GM18909 (cell line): Measurements from ENCODE around the gene SPTBN5.

ENCODE experiments used
- ATAC-seq: cut with Tn5 transposase; IDR thresholded peaks from one replicate; pipeline ENCODE4 v1.9.1; 2021; ENCODE audit warnings: mild to moderate bottlenecking; ENCODE audit not compliant: unreplicated experiment, poor library complexity

Gene SPTBN5

DNA sequence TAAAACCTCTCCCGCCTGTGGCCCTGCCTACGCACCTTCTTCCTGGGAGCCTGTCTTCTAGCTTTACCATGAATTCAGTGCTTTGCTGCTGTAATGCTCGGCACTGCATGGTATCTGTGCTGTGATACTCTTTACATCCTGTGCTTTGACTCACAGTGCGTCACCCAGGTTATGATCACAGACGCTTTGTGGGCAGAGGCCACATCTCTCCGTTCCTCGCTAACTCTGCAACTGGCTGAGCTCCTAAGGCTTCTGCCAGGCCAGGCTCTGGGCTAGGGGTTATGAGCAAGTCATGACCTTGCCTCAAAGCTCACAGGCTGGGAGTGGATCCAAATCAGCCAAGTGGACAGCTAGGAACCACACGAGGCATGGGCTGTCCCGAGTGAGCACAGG lies 23.2 kb downstream of the SPTBN5 start:
- no peak for ATAC-seq

DNA sequence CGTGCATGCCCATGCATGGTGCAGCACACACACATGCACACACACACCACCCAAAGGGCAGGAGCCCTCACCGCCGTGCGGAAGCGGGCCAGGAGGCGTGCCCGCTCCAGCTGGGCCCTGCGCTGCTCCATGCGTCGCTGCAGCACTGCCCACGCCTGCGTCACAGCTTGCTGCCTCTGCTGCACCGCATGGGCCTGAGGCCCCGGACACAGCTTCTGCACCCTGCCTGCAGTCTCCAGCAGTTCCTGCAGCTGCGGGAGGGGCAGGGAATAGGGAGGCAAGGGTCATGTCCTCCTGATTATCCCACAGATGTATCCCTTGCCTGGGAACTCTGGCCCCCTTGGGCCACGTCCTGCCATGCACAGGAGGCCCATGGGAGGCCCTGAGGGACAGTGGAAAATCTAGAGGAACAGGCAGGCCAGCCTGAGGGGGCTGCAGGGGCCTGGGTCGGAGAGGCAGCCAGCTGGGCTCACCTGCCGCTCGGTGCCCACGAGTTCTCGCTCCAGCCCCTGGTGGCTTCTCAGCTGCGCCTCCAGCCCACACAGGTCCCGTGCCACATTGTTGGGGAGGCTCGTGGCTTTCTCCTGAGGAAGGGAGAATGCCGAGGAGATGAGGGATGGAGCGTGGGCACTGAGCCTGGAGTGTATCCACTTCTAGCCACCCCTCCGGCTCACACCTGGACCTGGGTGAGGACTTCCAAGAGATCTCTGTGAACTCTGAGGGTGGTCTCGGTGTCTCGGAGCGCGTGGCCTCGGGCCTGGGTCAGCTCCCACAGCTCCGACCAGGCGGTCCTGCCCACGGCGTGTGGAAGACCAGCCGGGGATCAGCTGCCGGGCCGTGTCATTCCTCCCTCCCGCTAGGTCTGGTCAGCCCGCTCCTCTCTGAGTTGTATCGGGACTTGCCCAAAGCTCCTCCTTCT lies 23.8 kb downstream of the SPTBN5 start:
- ATAC-seq = no peak

DNA sequence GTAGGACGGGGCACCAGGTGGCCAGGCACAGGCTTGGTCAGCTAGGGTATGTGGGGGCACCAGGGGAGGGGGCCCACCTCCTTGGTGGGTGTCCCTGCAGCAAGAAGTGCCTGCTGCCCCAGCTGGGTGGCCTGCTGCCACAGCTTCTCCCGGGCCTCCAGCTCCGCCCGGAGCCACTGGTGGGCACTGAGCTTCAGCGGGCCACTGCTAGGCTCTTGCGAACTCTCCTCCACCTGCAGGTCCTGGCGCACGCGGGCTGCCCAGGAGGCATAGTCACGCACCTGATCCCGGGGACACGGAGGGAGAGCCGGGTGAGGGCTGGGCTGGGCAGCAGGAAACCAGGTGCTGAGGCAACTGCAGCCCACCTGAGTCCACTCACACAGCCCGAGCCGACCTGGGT lies 25.5 kb downstream of the SPTBN5 start:
- ATAC-seq = no peak

DNA sequence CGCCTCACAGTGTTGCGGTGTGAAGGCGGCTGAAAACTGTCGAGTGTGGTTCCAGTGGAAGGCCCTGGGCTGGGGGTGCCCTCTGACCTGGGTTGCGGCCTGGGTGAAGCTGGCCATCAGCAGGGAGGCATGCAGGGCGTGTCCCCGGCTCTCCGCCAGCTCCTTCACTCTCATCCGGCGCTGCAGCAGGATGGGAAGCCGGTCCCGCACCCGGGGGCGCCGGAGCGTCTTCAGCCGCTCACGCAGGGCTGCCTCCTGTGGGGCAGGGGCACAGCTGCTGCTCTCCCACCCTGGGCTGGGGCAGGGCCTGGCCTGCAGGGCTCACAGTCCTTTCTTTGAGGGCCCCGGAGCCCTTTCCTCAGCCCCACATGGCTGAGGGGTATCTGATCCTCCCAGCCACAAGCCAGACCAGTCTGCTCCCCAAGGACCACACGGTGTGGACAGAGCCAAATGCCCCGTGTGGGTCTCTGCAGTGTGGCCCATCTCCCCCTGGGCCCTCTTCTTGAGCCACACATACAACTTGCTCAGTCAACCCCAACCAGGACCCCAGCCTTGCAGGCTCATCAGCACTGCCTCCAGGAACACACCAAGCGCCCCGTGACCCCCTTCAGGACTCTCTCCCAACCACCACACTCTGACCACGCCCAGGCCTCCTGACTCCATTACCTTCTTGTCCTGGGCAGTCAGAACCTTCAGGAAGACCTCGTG lies 26.8 kb downstream of the SPTBN5 start:
- ATAC-seq = no peak

DNA sequence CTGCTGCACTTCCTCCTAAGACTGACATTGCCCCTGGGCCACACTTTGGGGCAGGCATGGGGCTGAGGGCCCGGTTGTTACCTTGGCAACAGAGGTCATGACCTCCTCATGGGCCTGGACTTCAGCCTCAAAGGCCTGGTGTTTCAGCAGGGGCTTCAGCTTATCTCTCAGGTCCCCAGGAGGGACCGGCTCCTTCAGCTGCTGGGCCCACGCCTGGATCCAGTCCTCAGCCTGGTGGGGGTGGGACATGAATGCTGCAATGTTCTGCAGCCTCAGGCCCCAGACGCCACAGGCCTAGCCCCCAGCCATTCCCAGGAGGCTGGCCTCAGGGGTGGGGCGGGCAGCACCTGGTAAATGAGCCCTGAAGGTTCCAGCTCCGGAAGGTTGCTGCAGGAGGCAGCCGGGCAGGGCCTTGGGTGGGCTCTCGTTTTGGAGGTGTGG lies 27.6 kb downstream of the SPTBN5 start:
- ATAC-seq = no peak

DNA sequence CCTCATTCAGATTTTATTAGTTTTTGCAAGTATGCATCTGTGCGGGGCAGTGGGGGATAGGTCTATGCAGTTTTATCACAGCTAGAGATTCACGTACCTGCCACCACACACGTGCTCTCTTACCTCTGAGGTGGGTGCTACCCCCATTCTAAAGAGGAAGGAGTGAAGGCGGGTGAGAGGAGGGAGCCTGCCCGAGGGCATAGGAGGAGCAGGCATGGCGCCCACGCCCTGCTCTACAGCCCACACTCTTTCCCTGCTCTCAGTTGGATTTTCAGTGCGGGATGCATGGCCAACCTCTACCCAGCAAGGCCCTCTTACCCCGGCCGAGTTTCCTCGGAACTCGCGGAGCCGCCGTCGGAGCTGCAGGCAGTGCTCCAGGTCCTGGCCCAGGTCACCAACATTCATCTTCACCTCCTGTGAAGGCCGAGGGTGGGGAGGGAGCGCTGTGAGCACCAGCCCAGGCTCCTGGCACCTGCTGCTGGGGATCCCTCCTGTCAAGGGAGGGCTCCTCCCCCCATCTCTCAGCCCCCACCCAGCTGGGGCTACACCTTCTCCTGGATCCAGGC lies 28.3 kb downstream of the SPTBN5 start:
- ATAC-seq = no peak

DNA sequence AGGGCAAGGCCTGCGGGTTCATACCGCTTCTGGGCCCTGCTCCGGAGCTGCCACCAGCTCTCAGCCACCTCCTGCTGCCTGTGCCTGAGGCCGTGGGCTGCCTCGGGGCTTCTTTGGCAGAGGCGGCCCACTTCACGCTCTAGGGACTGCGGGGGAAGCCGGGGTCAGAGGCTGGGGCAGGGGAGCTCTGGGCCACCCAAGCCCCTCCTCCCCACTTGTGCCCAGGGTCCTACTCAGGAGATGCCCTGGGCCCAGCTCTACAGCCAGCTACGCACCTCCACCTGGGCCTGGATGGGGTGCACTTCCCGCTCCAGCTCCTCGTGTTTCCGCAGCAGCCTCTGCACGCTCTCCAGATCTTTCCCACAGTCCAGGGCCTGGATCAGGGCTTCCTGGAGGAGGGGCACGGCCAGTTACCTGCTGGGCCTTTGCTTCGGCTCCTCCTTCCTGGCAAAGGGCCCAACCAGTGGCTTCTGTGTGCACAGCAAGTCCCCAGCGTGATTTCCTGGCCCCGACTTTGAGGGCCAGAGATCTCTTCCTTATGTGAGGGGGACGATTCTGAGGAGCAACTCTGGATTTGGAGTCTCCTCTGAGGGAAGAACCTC lies 31.2 kb downstream of the SPTBN5 start:
- no peak for ATAC-seq

DNA sequence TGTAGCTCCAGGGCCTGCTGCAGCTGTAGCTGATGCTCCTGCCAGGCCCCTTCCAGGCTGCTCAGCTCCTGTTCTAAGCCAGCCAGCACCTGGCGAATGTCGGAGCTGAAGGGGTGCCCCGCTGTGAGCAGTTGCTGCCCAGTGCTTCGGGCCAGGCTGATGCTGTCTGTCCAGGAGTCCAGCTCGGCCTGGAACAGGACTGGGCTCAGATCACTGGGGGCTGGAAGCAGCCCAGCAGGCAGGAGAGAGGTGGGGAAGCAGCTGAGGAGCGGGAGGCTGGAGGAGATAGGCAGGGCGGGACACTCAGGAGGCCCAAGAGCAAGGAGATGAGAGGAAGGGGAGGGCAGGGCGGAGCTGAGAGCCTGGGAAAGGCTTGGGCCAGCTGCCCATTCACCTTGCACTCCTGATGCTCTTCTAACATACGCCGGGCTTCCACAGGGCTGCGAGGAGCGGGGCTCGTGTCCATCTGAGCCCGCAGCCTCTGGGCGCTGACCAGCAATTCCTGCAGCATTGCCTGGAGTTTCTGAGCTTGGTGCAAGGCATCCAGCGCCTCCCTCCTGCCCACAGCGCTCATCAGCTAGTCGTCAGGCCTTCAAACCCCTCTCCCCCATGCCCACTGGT lies 32.0 kb downstream of the SPTBN5 start:
- ATAC-seq = no peak

DNA sequence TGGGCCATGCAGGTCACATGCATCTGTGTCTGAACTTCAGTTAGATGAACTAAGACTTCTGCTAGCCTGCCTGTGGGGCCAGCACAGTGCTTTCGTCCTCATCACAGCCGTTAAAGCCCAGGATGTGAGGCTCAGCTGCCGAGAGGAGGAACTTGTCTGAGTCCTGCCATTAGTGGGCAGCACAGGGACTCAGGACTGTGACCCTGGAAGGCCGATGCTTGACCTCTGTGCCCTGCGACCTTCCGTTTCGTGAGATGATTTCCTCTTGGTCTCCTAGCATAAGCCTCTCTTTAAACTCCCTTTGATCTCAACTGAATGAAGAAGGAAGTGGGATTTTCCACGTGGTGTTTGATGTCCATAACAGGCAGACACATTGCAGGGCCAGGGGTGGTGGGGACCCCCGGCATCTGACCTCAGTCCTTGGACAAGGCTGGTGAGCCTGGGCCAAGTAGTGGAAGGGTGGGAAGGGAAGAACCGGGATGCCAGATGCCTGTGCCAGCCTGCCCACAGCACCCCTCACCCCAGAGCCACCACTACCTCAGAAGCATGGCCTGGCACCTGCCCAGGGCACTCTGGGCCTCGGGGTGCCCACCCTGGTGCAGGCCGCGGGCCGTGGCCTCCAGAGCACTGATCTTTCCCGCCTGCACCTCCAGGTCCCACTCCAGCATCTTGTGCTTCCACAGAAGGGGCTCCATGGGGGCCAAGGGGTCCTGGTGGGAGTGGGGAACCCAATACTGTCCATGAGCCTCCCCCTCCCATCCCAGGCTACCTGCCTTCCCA lies 33.6 kb downstream of the SPTBN5 start:
- no peak for ATAC-seq

DNA sequence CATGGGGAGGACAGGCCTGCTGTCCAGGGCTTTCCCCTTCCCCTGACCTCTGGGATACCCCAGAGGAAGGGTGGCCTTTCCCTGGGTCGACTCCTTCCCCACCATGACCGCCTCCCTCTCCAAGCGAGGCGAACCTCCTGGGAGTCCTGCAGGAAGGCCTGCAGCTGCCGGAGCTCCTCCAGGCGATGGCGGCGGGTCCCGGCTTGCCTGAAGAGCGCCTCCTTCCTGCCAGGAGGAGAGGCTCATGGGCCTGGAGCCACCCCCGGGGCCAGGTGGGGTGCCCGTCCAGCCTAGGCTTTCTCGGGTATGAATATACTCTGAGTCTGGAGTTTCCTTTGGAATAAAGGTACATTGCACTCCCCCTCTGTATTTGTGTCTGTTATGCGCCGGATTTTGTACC lies 35.1 kb downstream of the SPTBN5 start:
- ATAC-seq = no peak

DNA sequence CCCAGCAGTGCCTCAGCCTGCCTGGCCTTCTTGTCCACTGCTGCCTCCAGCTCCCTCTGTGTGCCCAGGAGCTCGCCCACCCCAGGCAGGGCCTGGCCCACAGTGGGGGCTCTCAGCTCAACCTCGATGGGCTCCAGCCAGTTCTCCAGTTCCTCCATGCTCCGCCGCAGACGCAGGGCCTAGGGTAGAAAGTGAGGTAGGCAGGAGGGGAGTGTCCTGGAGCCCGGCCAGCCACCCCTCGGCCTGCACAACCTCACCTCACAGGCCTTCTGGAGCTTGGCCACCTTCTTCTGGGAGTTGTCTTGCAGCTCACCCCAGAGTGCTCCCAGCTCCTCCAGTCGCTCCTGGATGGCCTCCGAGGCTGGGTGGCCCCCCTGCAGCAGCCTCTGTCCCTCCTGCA lies 36.5 kb downstream of the SPTBN5 start:
- ATAC-seq = no peak

DNA sequence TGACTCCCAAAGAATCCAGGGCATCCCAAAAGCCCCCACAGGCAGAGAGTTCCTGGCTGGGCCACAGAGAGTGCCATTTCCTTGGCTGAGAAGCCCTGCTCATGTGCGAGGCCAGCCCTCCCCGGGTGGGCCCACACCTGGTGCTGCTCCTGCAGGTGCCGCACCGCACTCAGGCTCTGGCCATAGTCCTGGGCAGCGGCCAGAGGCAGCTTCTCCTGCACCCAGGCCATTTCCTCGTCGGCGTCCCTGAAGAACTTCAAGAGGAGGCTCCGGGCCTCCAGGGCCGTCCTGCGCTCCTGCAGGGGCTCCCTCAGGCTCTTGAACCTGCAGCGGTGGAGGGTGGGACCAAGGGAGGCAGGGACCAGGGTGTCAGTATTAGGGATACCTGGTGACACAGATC lies 37.1 kb downstream of the SPTBN5 start:
- no peak for ATAC-seq

DNA sequence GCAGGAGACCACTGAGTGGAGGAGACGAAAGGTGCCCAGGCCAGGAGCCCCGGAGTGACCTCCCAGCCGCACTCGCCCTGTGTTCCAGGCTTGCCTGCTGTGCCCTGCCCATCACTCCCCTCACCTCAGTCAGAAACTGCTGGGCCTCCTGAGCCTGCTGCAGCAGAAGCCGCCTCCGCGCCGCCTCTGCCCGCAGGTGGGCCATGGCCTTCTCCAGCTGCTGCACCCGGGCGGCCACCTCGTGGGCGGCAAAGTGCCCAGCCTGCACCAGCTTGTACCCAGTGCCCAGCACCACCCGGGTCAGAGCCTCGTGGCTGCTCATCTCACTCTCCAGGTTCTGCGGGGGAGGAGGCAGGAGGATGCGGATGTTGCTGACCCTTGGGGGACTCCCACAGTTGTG lies 37.6 kb downstream of the SPTBN5 start:
- ATAC-seq = no peak

DNA sequence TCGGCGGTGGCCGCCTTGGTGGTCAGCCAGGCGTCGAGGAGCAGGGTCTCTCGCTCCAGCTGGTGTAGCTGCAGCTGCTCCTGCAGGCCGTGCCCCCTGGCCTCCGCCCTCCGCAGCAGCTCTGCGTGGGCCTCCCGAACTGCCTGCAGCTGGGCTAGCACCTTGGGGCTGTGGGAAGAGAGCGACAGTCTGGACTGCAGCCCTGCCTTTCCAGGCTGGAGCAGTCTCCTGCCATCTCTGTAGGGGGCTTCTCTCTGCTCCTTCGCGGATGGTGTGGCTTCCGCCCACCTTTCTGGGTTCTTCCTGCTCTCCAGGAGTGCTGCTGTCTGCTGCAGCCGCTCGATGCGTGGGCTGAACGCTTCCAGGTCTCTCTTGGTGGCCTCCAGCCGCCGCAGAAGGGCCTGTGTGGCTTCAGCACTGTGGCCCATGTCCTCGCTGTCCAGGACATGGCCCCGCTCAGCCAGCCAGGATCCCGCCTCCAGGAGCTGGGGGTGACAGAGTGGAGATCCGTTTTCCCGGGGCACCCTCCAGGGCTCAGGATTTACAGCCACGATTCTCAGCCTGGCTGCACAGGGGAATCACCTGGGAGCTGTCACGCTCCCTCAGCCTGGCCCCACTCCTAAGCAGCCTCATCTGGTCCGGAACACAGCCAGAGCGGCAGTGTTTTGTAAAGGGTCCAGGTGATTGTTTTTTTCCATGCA lies 38.4 kb downstream of the SPTBN5 start:
- no peak for ATAC-seq

DNA sequence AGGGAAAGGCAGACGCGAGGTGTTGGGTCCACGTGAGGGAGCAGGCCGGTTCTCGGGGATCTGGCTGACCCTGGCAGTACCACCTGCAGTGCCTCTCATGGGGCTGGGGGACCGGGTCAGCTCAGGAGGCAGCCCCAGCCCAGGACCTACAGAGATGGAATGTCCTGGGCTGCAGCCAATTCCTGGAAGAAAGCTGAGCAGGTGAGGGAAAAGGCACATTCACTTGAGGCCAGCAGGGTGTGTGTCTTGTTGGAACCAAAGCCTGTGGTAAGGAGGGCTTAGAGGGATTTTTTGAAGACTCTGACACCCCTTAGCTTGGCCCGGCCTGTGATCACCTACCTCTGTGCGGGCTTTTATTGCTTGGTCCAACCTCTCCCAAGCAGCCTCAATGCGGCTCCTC lies 39.4 kb downstream of the SPTBN5 start:
- no peak for ATAC-seq

DNA sequence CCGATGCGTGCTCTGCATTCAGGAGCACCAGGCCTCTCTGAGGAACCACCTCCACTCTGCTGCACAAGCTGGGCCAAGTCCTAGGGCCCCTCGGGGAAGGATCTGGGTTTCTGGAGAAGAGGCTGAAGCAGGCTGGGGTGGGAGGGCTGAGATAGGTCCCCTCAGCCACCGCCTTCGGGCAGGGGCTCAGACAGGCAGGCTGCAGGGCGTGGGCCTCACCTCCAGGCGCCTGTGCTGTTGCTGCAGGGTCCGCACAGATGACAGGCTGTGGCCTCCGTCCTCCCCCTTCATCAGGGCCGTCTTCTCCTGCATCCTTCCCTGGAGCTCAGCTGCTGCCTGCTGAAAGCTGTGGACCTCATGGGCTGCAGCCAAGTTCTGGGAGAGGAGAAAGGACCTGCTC lies 40.0 kb downstream of the SPTBN5 start:
- no peak for ATAC-seq

DNA sequence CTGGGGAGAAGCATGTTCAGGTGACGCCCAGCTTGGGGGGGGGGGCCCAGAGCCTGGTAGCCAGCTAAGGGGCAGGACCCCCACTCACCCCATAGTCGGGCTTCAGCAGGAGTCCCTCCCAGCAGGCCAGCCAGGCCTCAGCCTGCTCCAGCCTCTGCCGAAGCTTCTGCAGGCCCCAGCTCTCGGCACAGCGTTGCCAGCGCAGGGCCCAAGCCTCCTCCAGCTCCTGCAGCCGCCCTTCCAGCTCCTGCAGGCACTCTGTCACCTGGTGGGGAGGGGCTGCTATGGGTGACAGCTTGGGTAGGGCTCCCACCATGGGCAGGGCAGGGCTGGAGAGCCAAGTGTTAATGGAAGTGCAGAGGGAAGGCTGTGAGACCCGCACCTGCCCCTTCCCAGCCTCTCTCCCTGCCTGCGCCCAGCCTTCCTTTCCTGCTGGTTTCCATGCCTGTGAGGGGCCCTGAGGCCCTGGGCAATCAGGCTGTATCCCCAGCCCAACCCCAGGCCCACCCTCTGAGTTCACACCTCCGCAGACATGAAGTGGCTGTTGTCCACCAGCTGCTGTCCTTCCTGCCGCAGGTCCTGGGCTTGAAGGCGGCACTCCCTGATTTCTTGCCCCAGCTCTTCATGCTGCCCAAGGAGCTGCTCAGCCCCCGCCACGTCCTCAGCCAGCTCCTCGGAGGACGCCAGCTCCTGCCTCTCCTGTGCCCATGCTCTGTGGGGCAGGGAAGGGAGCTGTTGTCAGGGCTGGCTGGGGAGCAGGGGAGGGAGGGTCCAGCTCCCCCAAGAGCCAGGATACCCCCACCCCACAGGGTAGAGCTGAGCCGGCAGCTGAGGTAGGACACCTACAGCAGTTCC lies 40.9 kb downstream of the SPTBN5 start:
- ATAC-seq = no peak

DNA sequence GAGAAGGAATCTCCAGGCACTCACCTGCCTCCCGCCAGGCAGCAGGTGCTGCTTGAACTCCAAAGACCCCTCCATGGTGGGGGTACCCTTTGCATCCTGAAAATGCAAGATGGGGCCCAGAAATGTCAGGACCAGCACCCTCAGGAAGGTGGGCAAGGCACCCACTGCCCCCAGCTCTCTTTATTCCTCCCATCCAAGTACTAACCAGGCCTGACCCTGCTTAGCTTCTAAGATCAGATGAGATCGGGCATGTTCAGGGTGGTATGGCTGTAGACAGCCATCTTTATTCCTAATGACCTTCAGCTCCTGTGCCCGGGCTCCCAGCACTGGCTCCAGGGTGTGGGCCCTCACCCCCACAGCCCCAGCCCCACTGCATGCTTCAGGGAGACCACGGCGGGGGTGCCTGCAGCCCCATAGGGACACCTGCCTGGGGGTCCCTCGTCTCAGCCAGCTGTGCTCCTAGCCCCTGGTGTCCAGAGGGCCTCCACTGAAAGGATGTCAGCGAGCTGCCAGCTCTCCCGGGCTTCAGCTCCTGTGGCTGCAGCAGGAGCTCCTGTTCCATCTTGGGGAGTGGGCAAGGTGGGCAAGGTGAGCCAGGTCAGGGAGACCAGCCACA lies 42.0 kb downstream of the SPTBN5 start:
- no peak for ATAC-seq
